Activated CD4-positive, alpha-beta T cell treated with anti-CD3 and anti-CD28 coated beads, Interleukin-2, amount 10 ng/mL, durations not matched to agents 24 days and 14 days (primary cell): ENCODE measurements around the gene TINAGL1. TPM values are rescaled to one million over a fixed set of nuclear protein-coding genes. Genes with fewer than 3 reads are reported as not detected.

Experiments
- DNase-seq: peaks from one replicate; pipeline ENCODE4 v3.0.0; 2022
- H3K27ac Mint-ChIP-seq: one replicate; pipeline ENCODE4 v1.8.0; 2022; ENCODE audit warnings: mild to moderate bottlenecking, mixed read lengths
- H3K27me3 Mint-ChIP-seq: one replicate; pipeline ENCODE4 v1.8.0; 2022; ENCODE audit warnings: mixed read lengths
- H3K36me3 Mint-ChIP-seq: one replicate; pipeline ENCODE4 v1.8.0; 2022; ENCODE audit warnings: low read depth, mild to moderate bottlenecking, mixed read lengths
- H3K4me1 Mint-ChIP-seq: one replicate; pipeline ENCODE4 v1.8.0; 2021; ENCODE audit warnings: mixed read lengths
- H3K4me3 Mint-ChIP-seq: one replicate; pipeline ENCODE4 v1.8.0; 2022; ENCODE audit warnings: mild to moderate bottlenecking, moderate library complexity, mixed read lengths
- H3K9me3 Mint-ChIP-seq: one replicate; pipeline ENCODE4 v1.8.0; 2021; ENCODE audit warnings: mixed read lengths
- intact Hi-C: fragments of 100-400 bp; cut with micrococcal nuclease; formaldehyde crosslinking; loops from one replicate; pipeline ENCODE4 v1.15.1; 2023
- total RNA-seq: library from RNA; stranded (reverse); gene quantifications from 2 replicates; pipeline ENCODE4 v1.2.3, GENCODE V29; 2022

TINAGL1 gene
- total RNA-seq, 1 donor from 2014 or later = not detected

- no peak overlapping the region for H3K27ac Mint-ChIP-seq
- no peak for DNase-seq
- H3K36me3 Mint-ChIP-seq = no peaks in the 10 kb centered on the region
- peaks cover 7% of the 10 kb centered on the region for H3K4me1 Mint-ChIP-seq
- H3K9me3 Mint-ChIP-seq = no peaks in the 10 kb centered on the region
- no peak overlapping the region for H3K4me3 Mint-ChIP-seq
- intact Hi-C loops = no loop called here
- peaks cover 21% of the 10 kb centered on the region for H3K27me3 Mint-ChIP-seq
Observed at GRCh38 chr1:31552489-31552888, 23.8 kb upstream of the TINAGL1 start.

GRCh38 chr1:31556481-31557006, 19.8 kb upstream of the TINAGL1 start:
- Mint-ChIP-seq H3K4me1 (no peaks in the 10 kb centered on the region), H3K36me3 (no peaks in the 10 kb centered on the region), H3K27ac (no peak overlapping the region), H3K9me3 (no peaks in the 10 kb centered on the region), H3K4me3 (no peak overlapping the region), H3K27me3 (peaks cover 30% of the 10 kb centered on the region)
- no peak for DNase-seq
- intact Hi-C loops = no loop called here

DNA sequence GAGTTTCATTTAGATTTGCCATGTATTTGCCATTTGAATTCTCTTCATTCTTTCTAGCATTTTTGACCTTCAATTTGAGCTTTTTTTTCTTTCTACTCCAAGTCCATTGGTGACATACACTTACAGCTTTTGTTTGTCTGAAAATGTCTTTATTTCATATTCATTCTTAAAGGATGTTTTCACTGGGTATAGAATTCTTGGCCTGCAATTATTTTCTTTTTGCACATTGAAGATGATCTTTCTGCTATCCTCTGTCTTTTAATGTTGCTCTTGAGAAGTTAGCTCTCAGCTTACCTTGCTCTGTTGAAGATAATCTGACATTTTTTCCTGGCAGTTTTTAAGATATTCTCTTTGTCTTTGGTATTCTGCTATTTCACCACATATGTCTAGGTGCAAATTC, 16.6 kb upstream of the TINAGL1 start:
- no peak overlapping the region for H3K4me3 Mint-ChIP-seq
- intact Hi-C loops = no loop called here

GRCh38 chr1:31560394-31560793, 15.9 kb upstream of the TINAGL1 start:
- Mint-ChIP-seq H3K4me1 (peaks cover 3% of the 10 kb centered on the region), H3K27ac (no peak overlapping the region), H3K9me3 (no peaks in the 10 kb centered on the region), H3K4me3 (no peak overlapping the region), H3K27me3 (peaks cover 19% of the 10 kb centered on the region), H3K36me3 (no peaks in the 10 kb centered on the region)
- intact Hi-C loops = no loop called here
- no peak for DNase-seq

More for the DNA sequence above, 16.6 kb upstream of the TINAGL1 start:
- Mint-ChIP-seq H3K4me1 (peaks cover 3% of the 10 kb centered on the region), H3K27ac (no peak overlapping the region), H3K27me3 (peaks cover 20% of the 10 kb centered on the region), H3K9me3 (no peaks in the 10 kb centered on the region), H3K36me3 (no peaks in the 10 kb centered on the region)
- DNase-seq = no peak

DNA sequence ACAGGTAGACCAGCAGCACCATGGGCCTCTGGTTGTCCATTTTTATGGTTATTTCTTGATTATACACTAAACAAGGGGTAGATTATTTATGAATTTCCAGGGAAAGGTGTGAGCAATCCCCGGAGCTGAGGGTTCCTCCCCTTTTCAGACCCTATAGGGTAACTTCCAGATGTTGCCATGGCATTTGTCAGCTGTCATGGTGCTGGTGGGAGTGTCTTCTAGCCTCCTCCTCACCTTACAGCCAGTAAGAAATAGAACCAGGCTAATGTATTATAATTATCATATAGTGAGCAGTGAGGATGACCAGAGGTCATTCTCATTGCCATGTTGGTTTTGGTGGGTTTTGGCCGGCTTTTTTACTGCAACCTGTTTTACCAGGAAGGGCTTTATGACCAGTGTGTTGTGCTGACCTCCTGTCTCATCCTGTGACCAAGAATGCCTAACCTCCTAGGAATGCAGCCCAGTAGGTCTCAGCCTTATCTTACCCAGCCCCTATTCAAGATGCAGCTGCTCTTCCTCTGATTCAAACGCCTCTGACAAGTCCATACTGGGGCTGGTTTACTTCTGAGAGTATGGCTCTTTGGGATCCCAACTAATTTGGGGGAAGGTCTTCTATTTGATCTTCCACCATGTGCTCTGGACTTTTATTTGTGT, 13.5 kb upstream of the TINAGL1 start:
- Mint-ChIP-seq H3K27me3 (peaks cover 17% of the 10 kb centered on the region), H3K27ac (no peak overlapping the region), H3K36me3 (no peaks in the 10 kb centered on the region), H3K4me3 (no peak overlapping the region), H3K9me3 (no peaks in the 10 kb centered on the region), H3K4me1 (peaks cover 3% of the 10 kb centered on the region)
- DNase-seq = no peak
- intact Hi-C loops = no loop called here

- Mint-ChIP-seq H3K9me3 (no peaks in the 10 kb centered on the region), H3K27me3 (peaks cover 9% of the 10 kb centered on the region), H3K4me3 (no peak overlapping the region), H3K36me3 (no peaks in the 10 kb centered on the region), H3K27ac (no peak overlapping the region), H3K4me1 (peaks cover 3% of the 10 kb centered on the region)
- DNase-seq = no peak
- intact Hi-C loops = loop anchor here (1.0 kb wide), 3 partner anchors 54 to 225 kb away; no protein-coding TSS in a partner anchor
Observed at GRCh38 chr1:31564606-31564989, 11.7 kb upstream of the TINAGL1 start.

- H3K4me1 Mint-ChIP-seq = peaks cover 3% of the 10 kb centered on the region
- H3K9me3 Mint-ChIP-seq = no peaks in the 10 kb centered on the region
- no peaks in the 10 kb centered on the region for H3K36me3 Mint-ChIP-seq
- DNase-seq = no peak
- no peak overlapping the region for H3K4me3 Mint-ChIP-seq
- H3K27ac Mint-ChIP-seq = no peak overlapping the region
- intact Hi-C loops = no loop called here
- H3K27me3 Mint-ChIP-seq = peaks cover 15% of the 10 kb centered on the region
Observed at GRCh38 chr1:31567956-31568570, 8.3 kb upstream of the TINAGL1 start.

DNA sequence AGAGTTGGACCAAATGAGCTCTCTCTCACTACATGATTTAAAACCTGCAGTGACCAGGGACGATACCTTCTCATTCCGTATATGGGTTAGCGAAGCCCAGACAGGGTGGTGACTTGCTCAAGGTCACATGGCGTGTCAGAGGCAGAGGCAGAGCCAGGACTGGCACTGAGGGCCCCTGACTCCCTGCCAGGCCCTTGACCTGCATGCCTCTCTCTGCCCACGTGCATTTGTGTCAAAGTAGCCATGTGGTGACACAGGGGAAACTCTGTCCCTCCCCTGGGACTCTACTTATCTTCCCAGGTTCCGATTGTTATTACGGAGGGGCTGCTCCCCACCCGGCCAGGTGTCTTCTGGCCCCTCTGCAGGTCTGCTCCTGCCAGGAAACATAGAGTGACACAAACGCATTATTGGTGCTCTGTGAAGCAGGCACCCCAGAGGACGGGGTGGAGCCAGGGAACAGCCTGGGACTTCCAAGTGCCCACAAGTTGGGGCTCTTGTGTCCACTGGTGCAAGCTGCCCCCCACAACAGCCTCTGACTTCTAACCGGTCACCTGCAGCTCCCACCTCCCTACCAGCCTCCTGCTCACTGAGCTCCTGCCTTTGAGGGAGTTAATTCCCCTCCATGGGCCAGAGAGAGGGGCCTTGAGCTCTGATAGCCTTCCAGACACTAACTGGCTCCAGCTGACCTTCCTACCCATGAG, 7.3 kb upstream of the TINAGL1 start:
- no peak for DNase-seq
- no peaks in the 10 kb centered on the region for H3K36me3 Mint-ChIP-seq
- no peaks in the 10 kb centered on the region for H3K9me3 Mint-ChIP-seq
- H3K27me3 Mint-ChIP-seq = peaks cover 15% of the 10 kb centered on the region
- H3K27ac Mint-ChIP-seq = no peak overlapping the region
- no peak overlapping the region for H3K4me3 Mint-ChIP-seq
- intact Hi-C loops = no loop called here
- H3K4me1 Mint-ChIP-seq = peaks cover 3% of the 10 kb centered on the region

DNA sequence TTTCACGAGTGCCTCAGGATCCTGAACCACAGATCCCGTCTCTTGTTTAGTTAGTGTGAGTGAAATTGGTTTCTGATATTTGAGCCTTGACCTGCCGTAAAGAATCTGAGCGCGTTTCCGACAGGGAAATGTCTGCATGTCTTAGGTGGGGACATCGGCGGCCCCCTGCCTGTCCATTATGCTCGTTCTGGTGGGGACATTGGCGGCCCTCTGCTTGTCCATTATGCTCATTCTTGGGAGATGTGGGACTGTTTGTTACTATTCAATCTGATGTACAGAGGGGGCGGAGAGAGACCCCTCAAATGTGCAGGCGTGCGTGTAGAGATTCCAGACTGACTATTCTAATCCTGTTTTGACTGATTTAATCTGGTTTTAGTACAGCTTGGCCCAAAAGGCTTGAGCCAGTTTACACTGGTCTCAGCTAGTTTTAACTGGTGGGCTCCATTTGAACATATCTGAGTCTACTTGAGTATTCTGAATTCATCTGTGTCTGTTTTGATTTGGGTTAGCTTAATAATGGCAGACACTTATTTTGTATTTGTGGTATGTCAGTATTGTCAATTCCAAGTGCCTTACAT, 6.6 kb upstream of the TINAGL1 start:
- no peaks in the 10 kb centered on the region for H3K4me1 Mint-ChIP-seq
- peaks cover 15% of the 10 kb centered on the region for H3K27me3 Mint-ChIP-seq
- no peaks in the 10 kb centered on the region for H3K9me3 Mint-ChIP-seq
- H3K4me3 Mint-ChIP-seq = no peak overlapping the region
- no peaks in the 10 kb centered on the region for H3K36me3 Mint-ChIP-seq
- H3K27ac Mint-ChIP-seq = no peak overlapping the region
- DNase-seq = no peak
- intact Hi-C loops = no loop called here

- no peak overlapping the region for H3K27ac Mint-ChIP-seq
- peaks cover 15% of the 10 kb centered on the region for H3K27me3 Mint-ChIP-seq
- no peak for DNase-seq
- intact Hi-C loops = no loop called here
- H3K4me3 Mint-ChIP-seq = no peak overlapping the region
- no peaks in the 10 kb centered on the region for H3K36me3 Mint-ChIP-seq
- H3K4me1 Mint-ChIP-seq = no peaks in the 10 kb centered on the region
- no peaks in the 10 kb centered on the region for H3K9me3 Mint-ChIP-seq
Observed at GRCh38 chr1:31570228-31570627, 6.1 kb upstream of the TINAGL1 start.

DNA sequence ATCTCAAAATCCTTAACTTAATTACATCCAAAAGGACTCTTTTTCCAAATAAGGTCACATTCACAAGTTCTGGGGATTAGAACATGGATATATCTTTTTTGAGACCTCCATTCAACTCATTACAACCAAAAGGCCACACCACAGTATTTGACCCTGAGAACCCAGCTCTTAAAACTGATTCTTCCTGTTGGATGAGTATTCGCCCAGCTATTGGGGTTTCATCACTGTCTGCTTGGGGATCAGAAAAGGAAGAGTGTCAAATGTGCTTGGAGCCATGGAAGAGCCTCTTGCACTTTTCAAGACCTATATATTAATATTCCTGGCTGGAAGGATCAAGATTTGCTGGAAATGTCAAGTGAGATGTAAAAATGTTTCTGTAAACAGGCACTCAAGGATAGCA, 5.4 kb upstream of the TINAGL1 start:
- no peak overlapping the region for H3K27ac Mint-ChIP-seq
- H3K9me3 Mint-ChIP-seq = no peaks in the 10 kb centered on the region
- H3K36me3 Mint-ChIP-seq = no peaks in the 10 kb centered on the region
- intact Hi-C loops = no loop called here
- H3K4me1 Mint-ChIP-seq = no peaks in the 10 kb centered on the region
- no peak overlapping the region for H3K4me3 Mint-ChIP-seq
- H3K27me3 Mint-ChIP-seq = peaks cover 15% of the 10 kb centered on the region
- no peak for DNase-seq

DNA sequence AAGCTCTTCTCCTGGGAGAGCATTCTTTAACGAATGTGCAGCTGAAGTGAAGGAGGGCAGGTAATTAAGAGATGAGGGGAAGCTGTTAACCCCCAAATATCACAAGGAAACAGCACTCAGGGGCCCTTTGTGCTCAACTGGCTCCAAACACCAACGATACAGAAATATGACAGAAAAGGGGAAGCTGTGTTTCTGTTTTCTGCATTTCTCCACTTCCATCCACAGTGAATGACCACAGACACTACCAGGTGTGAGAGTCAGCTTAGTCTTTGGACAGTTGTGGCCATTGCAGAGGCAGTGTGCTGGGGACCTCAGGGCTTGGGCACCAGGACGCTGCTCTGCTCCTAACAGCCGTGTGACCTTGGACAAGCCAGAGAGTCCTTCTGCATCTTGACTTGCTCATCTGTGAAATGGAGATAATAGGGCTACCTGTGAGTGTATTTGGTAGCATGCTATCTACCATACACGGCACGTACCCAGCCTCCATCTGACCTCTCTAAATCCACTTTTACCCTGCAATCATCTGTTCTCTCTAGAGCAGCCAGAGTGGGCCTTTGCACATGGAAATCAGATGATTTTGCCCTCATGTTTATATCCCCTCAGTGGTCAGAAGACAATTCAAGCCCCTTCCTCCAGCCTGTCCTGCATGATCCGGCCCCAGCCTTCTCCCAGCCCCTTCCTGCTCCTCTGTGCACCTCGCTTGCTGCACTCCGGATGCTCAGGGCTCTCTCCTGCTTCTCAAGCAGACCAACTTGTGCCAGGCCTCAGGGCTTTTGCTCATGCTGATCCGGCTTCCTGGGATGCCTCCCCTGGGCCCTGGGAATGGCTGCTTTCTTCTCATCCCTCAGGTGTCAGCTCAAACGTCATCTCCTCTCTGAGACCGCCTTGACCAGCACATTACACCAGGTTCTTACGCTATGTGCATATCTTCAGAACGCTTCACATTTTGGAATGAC, 4.7 kb upstream of the TINAGL1 start:
- H3K4me3 Mint-ChIP-seq = no peak overlapping the region
- no peak for DNase-seq
- H3K36me3 Mint-ChIP-seq = no peaks in the 10 kb centered on the region
- peaks cover 3% of the 10 kb centered on the region for H3K4me1 Mint-ChIP-seq
- no peaks in the 10 kb centered on the region for H3K9me3 Mint-ChIP-seq
- peaks cover 13% of the 10 kb centered on the region for H3K27me3 Mint-ChIP-seq
- intact Hi-C loops = no loop called here
- no peak overlapping the region for H3K27ac Mint-ChIP-seq
